Measurements from ENCODE around the gene KLHL12.
A peak's percentile ranks its signal among the peaks of the same experiment; 100 is the strongest.

KLHL12 gene

GRCh38 chr1:202926581-202927491, at the start of gene KLHL12:
Gene KLHL12 (minus strand): TSS chr1:202927234. CDS start chr1:202925162, 2,072 bp downstream.
- H3K27ac ChIP-seq, result peak within 1 kb of the TSS; percentile 47 to 97 (median 92)
- peak within 1 kb of the TSS; percentile 61 to 88 (median 72) for H3K4me3 ChIP-seq

GRCh38 chr1:202976633-202977032, 49.6 kb upstream of the KLHL12 start:
- Histone ChIP-seq H3K4me3 (no peak overlapping the region), H3K27ac (no peak overlapping the region)

- H3K27ac ChIP-seq, result no peak overlapping the region
- no peak overlapping the region for H3K4me3 ChIP-seq
Observed at GRCh38 chr1:202974856-202975255, 47.8 kb upstream of the KLHL12 start.

- no peak overlapping the region for H3K4me3 ChIP-seq
- H3K27ac ChIP-seq, result no peak overlapping the region
Observed at GRCh38 chr1:202972046-202972445, 45.0 kb upstream of the KLHL12 start.

- Histone ChIP-seq H3K27ac (peak overlapping the region in 14 of 21 experiments; percentile 2 to 92 (median 74)), H3K4me3 (no peak overlapping the region)
Observed at GRCh38 chr1:202968895-202969295, 41.9 kb upstream of the KLHL12 start.

GRCh38 chr1:202968351-202968750, 41.3 kb upstream of the KLHL12 start:
- H3K4me3 ChIP-seq, result peak overlapping the region in 3 of 7 experiments; percentile 65 to 91 (median 73)
- peak overlapping the region in 12 of 21 experiments; percentile 63 to 92 (median 84) for H3K27ac ChIP-seq

GRCh38 chr1:202967684-202968281, 40.7 kb upstream of the KLHL12 start:
- Histone ChIP-seq H3K4me3 (peak overlapping the region; percentile 49 to 93 (median 82)), H3K27ac (peak overlapping the region in 20 of 21 experiments; percentile 13 to 93 (median 78))

GRCh38 chr1:202966006-202966898, 39.2 kb upstream of the KLHL12 start:
- Histone ChIP-seq H3K4me3 (peak overlapping the region; percentile 49 to 93 (median 82)), H3K27ac (peak overlapping the region; percentile 60 to 96 (median 91))

GRCh38 chr1:202965422-202965821, 38.4 kb upstream of the KLHL12 start:
- Histone ChIP-seq H3K4me3 (peak overlapping the region in 5 of 7 experiments; percentile 3 to 93 (median 73)), H3K27ac (peak overlapping the region in 19 of 21 experiments; percentile 32 to 96 (median 89))

GRCh38 chr1:202964791-202965410, 37.9 kb upstream of the KLHL12 start:
- Histone ChIP-seq H3K4me3 (no peak overlapping the region), H3K27ac (peak overlapping the region in 19 of 21 experiments; percentile 15 to 94 (median 68))

- Histone ChIP-seq H3K4me3 (no peak overlapping the region), H3K27ac (no peak overlapping the region)
Observed at GRCh38 chr1:202961220-202961880, 34.3 kb upstream of the KLHL12 start.

GRCh38 chr1:202959276-202959620, 32.2 kb upstream of the KLHL12 start:
- no peak overlapping the region for H3K4me3 ChIP-seq
- peak overlapping the region in 7 of 21 experiments; percentile 4 to 100 (median 96) for H3K27ac ChIP-seq

- Histone ChIP-seq H3K4me3 (peak overlapping the region; percentile 54 to 97 (median 76)), H3K27ac (peak overlapping the region in 17 of 21 experiments; percentile 44 to 100 (median 96))
Observed at GRCh38 chr1:202958544-202959275, 31.7 kb upstream of the KLHL12 start.

- Histone ChIP-seq H3K27ac (peak within 1 kb of the TSS; percentile 83 to 100 (median 96)), H3K4me3 (peak within 1 kb of the TSS; percentile 54 to 97 (median 76))
Observed at GRCh38 chr1:202957733-202958543, 30.9 kb upstream of the KLHL12 start, which contains the start of gene ADIPOR1. Gene ADIPOR1 (minus strand): TSS chr1:202958312. CDS start chr1:202951070, 7,242 bp downstream.

GRCh38 chr1:202956969-202957368, 29.9 kb upstream of the KLHL12 start:
- H3K27ac ChIP-seq, result peak overlapping the region in 18 of 21 experiments; percentile 90 to 100 (median 97)
- H3K4me3 ChIP-seq, result peak overlapping the region; percentile 54 to 97 (median 76)

GRCh38 chr1:202954057-202954745, 27.2 kb upstream of the KLHL12 start:
- peak overlapping the region in 1 of 7 experiments; percentile 1 for H3K4me3 ChIP-seq
- H3K27ac ChIP-seq, result peak overlapping the region in 19 of 21 experiments; percentile 8 to 85 (median 66)

All from skin epidermis (tissue), 12 donors.